Astrocyte of the hippocampus (primary cell): ENCODE measurements around the gene ZCCHC8.
"Not testable (repeated sequence)": the region's sequence is repeated elsewhere in the genome, so short reads cannot be mapped to it uniquely, and the experiment has no call there.

Experiments
- DNase-seq: peaks from one replicate; pipeline ENCODE4 v3.0.0; 2011; ENCODE audit warnings: low read depth, low spot score

The ZCCHC8 gene

DNA sequence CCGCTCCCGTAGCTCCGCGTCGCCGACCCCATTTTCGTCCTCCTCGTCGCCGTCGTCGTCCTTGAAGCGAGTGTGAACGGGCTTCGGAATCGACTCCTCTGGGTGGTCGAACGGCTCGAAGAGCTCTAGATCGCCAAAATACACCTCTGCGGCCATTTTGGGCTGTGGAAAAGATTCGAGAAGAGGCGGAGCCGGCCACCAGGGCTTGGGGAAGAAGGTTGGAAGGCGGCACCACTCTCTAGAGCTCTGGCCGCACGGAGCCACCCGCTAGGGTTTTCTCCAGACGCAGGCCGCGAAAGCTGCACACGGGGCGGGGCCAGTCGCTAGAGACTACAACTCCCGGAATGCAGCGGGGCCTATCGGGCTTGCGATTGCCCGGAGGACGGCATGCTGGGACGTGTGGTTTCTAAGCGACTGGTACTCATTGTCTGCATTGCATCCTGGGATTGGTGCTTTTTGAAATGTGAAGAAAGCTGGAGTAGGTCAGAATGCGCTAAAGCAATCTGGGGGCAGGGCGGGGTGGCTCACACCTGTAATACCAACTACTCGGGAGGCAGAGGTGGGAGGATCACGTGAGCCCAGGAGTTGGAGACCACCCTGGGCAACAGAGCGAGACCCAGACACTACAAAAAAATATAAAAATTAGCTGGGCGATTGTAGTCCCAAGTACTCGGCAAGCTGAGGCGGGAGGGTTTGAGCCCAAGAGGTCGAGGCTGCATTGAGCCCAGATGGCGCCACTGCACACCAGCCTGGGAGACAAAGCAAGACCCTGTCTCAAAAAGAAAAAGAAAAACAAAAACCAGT, at the start of gene ZCCHC8:
Gene ZCCHC8, minus strand, starts transcription at position 248 of the 804 bp plus-strand sequence. Its CDS starts 92 bp downstream, at position 156.
- peak; percentile 99 for DNase-seq

DNA sequence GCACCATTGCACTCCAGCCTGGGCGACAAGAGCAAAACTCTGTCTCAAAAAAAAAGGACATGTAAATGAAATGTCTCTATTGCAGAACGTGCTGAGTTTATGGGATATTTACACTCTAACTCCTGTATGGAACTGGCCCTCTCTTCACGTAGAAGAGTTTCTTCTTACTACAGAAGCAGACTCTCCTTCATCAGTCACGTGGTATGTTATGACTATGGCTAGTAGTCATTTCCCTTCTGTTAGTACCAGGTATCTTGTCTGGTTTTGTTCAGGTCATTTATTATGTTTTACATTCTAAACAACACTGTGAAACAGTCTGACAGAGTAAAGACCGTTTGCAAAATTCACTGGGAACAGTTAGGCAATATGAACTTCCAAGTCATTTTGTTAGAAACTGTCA, 46.6 kb upstream of the ZCCHC8 start:
- no peak for DNase-seq

DNA sequence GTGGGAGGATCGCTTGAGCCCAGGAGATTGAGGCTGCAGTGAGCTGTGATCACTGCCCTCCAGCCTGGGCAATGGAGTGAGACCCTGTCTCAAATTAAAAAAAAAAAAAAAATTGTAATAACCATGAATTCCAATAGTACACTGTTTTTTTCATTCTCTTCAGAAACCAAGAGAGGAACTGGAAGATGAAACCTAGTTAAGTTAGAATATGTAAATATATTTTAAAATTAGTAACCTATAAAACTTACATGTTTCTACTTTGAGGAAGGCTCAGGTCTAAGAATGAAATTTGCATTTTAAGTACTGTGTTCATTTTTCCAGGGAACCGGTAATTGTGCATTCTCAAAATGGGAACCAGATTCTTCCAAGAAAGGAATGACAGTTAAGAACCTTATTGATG, 45.1 kb upstream of the ZCCHC8 start:
- DNase-seq, result no peak

DNA sequence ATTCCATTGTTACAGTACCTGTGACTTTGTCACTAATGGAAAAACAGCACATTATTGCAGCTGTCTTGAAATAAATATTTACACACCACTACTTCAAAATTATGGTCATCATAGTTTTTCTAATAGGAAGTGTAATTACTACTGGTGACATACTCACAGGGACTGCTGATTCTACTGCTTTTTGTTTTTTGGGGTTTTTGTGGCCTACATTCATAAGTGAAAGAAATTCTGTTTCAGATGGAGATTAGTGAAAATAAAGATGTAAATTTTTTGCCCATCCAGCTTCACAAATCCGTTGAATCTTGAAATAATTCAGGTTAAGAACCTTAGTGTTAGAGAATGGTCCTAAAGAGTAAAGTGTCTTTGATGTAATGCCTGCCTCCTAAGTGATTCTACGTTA, 43.8 kb upstream of the ZCCHC8 start:
- DNase-seq, result no peak

DNA sequence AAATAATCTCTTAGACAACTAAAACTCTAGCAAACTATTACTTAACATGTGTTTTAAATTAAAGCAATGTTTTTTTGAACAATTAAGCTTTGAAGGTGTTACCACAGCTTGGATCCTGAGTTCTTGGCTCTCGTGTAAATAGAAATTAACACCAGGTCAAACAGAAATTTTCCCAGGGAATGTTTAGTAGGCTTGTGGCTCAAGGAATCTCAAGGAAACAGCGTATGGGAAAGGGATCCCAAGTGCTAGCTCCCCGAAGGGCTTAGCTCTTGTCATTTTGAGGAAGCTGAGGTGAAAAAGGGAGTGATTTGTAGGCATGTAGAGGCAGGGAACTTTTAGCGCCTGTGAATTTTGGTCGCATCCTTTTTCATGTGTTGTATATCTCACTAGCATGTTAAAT, 37.8 kb upstream of the ZCCHC8 start:
- DNase-seq, result no peak

DNA sequence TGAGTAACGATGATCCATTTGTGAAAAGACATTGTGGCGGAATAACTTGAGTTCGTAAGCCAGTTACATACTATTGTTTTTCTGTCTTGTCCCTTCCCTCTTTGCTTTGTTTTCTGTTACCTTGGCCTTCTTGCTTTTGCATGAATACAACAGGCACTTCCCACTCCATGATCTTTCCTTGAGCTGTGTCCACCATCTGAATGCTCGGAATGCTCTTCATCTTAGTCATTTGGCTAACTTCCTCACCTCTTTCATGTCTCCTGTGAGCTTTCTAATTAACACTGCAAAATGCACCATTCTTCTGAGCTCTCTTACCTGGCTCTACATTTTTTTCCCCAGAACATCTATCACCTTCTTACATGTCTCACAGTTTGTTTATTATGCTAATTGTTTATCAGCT, 36.3 kb upstream of the ZCCHC8 start:
- peak; percentile 40 for DNase-seq

DNA sequence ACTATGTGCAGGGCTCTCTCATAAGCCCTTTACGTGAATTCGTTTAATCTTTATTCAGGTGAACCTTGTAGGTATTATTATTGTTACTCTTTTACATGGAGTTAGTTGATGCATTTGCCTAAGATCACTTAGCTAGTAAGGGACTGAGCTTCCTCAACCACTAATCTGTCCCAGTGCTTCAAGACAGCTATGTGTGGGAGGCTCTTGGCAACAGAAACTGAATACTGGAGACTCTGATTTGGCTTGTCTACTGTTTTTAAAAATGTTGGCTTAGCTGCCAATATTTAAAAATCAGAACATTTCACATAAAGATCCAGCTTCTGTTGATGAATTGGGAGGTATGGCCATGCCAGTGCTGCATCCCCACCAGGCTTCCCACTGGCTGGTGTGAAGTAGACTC, 33.1 kb upstream of the ZCCHC8 start:
- no peak for DNase-seq

DNA sequence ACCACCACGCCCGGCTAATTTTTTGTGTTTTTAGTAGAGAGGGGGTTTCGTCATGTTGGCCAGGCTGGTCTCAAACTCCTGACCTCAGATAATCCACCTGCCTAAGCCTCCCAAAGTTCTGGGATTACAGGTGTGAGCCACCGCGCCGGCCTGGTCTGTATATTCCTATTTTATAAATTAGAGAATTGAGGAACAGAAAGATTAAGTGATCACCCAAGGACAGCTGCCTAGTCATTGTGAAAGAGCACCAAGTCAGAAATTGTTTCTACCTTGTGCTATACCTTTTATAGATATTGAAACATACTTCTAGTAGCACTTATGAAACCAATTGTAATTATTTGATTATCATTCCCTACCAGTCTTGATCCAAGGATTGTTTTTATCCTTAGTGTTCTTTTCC, 28.3 kb upstream of the ZCCHC8 start:
- DNase-seq, result no peak

DNA sequence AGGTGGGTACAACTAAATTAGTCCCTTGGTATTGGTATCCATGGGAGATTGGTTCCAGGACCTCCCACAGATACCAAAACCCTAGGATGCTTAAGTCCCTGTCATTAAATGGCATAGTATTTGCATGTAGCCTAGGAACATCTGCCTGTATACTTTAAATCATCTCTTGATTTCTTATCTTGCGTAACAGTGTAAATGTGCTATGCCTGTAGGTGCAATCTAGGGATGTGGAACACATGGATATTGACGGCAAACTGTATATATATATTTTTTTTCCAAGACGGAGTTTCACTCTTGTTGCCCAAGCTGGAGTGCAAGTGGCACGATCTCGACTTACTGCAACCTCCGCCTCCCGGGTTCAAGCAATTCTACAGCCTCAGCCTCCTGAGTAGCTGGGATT, 27.9 kb upstream of the ZCCHC8 start:
- no peak for DNase-seq

DNA sequence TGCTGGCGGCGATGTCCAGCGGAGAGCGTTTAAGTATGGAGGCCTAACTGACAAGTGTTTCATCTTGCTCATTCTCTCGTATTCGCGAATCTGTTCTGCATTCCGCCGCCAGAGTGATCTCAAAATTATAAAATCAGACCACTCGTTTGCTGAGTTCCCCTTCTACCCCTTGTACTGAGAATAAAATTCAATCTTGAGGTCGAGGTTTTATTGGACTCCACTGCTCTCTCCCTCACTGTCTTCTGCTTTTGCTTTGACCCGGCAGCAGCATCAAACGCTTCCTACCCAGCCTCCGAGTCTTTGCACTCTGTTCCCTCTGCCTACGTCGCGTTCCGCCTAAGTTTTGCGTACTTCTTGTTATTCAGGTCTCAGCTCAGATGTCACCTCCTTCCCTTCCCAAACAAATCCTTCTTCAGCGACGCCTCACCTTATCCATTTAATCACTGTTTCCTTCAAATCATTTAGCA, 26.8 kb upstream of the ZCCHC8 start:
- peak; percentile 25 for DNase-seq

DNA sequence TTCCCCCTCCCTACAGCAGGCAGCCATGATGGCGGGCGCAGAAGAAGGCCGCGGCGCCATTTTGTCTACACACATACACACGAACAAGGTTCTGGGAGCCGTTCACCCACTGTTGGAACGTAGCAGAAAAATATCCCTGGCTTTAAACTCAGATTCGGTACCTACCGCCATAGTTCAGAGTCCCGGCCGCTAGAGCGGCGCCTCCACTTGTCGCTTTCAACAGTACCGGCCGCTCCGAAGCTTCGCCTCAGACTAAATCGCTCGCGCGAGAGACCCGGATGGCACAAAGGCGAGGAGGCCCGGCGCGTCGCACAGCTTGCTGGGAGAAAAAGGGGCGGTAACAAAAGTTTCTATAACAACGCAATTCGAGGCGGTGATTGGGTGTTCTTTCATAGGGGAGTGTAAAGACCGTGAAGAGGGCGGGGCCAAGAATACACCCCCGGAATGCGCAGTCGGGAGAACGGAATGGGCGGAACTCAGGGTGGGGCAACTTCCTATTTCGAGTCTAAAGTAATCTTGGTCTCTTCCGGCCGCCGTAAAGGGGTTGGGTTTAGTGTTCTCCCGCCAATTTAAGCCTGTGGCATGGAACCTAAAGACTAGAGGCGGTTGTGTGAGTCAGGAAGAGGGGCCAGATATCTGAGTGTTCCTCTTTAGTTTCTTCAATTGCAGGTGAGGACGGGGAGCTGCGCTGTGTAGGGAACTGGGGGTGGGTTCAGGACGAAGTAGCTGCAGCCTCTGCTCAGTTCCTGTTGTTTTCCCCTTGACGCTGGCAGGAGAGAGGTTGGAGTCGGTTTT, 26.1 kb upstream of the ZCCHC8 start, which contains the start of the genes KNTC1 and RSRC2:
Gene KNTC1, plus strand, starts transcription at position 567 of the 795 bp plus-strand sequence. CDS start 2,815 bp downstream, outside the sequence.
Gene RSRC2, minus strand, starts transcription at position 254 of the 795 bp plus-strand sequence. Its CDS starts 83 bp downstream, at position 171.
- peak; percentile 100 for DNase-seq

DNA sequence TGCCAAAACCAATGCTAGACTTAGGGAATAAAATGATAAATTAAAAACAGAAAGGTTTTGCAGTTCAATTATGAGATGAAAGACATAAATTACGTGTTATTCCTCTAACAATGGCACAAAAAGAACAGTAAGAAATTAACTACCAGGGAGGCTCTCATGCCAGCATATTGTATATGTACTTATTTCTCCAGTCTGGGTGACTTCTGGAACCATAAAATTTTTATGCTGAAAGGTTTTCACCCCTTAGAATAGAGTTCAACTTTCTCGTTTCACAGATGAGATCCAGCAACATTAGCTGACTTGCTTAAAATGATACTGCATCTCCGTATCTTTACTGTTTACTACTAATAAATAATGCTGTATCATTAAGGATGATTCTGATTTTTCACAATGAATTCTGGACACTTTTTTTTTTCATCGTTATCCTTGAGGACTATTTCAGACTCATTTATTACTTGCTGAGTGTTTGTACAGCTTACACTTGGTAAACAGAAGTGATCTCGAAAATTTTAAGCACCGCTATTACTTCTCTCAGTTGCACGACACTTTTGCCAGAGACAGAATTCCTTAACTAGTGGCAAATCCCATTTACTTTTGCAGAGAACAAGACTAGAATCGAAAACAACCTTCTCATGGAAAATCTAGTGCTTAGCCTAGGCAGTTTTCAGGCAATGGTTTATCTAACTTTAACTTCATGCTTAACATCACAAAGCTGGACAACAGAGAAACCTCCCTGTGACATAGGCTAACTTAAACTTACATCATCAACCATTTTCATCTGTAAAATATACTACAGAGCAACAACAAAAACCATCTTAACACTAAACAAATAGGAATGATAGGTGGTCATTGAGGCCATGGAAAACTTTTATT, 23.4 kb upstream of the ZCCHC8 start:
- DNase-seq, result no peak

DNA sequence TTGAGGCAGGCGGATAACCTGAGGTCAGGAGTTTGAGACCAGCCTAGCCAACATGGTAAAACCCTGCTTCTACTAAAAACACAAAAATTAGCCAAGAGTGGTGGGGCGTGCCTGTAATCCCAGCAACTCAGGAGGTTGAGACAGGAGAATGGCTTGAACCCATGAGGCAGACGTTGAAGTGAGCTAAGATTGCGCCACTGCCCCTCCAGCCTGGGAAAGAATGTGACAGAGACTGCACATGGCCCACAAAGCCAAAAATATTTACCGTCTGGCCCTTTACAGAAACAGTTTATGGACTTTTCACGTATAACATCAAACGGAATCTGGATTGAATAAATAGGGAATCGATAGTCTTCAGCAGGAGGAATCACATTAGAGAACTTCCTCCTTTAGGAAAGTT, 22.5 kb upstream of the ZCCHC8 start:
- DNase-seq, result peak; percentile 48

DNA sequence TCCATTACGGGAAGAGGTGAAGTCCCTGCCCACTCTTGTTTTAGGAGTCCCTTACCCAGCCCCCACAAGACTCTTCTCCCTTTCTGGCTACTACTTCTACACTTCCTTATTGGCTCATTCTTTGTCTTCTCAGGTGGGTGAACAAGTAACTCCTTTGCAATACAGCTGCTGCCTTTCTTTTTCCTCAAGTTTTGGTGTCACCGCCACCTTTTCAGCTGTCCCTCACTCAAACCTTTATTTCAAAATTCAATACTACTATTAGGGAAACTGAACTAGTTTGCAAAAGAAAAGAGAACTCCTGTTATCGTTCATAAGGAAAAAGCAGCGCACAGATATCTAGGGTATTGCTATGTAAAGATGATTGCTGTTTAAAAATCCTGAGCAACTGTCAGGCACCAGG, 19.9 kb upstream of the ZCCHC8 start:
- no peak for DNase-seq

DNA sequence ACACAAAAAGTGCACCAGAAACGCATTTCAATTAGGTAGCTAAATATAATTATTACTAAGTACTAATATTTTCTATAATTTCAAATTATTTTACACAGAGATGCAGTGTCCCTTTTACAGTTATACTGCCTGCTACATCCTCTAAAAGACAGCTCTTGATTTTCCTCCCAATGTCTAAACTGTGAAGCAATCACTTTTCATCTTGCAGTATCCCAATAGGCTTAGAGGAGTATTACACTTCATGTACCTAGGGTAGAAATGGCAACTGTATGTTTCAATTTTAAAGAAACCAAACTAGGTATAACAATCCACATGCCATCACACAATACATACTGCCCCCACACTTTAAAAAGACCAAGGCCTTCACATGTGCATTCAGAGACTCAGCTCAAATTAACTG, 18.7 kb upstream of the ZCCHC8 start:
- no peak for DNase-seq

DNA sequence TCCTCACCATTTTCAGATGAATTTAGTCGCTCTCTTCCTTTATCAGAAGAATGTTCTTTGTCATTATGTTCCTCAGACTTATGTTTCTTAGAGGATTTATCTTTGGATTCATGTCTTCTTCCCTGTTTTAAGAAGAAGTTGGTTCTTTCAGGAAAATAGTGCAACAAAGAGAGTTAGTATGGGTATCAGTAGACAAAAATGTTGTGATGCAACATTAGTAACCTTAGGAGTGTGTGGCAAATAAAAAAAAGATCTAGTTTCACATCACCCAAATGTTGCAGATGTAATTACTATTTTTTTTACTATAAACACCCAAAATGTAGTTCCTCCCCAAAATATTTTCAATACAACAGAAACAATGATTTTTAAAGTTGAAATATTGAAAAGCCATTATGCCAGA, 18.2 kb upstream of the ZCCHC8 start:
- no peak for DNase-seq

DNA sequence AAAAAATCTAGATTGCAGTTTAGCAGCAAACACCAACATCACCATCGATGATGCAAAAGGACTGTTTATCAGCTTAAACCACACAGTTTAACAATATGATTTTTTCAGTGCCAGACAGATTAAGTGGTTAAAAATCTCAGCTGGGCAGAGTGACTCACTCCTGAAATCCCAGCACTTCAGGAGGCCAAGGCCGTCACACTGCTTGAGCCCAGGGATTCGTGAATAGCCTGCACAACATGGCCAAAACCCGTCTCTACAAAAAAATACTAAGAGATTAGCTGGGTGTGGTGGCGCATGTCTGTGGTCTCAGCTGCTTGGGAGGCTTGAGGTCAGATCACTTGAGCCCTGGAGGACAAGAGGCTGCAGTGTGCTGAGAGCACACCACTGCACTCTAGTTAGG, 17.1 kb upstream of the ZCCHC8 start:
- DNase-seq, result peak; percentile 96

DNA sequence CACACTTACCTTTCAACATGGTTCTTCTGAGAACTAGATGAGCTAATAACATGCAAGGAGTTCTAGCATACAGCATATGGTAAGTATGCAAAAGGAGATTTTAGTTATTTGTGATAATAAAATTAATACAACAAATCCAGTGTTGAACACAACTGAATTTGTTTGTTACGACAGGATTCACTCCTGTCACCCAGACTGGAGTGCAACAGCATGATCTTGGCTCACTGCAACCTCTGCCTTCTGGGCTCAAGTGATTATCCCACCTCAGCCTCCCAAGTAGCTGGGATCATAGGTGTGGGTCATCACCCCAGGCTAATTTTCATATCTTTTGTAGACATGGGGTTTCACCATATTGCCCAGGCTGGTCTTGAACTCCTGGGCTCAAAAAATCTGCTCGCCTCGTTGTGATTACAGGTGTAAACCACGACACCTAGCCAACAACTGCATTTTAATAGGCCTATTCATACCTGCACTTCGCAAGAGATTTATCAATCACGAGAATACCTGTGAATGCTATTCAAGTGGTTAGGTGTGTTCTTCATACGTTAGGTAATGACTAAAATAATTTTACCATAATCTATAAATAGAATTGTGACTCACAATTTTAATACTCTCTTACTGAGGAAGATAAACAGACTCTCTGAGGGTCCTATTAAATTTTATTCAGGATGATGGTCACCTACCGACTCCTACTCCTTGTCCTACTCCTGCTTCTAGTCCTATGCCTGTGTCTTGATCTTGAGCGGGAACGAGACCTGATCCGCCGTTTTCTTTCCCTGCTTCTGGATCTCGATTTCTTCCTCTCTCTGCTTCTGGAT, 16.0 kb upstream of the ZCCHC8 start:
- DNase-seq, result no peak

DNA sequence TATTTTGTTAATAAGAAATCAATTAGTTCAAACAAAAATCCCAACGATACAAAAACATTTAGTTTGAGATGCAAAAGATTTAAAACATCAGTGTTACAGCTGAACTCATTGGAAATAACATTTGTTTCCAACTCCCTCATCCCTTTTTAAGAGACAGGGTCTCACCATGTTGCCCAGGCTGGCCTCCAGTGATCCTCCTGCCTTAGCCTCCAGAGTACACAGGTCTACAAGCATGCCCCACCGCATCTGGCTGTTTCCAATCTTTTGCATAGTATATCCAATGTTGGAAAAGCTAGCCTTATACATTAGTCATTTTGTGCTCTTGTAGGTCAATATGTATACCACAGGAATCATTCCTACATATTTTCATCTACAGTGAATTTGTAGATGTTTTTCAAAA, 14.5 kb upstream of the ZCCHC8 start:
- DNase-seq, result no peak

DNA sequence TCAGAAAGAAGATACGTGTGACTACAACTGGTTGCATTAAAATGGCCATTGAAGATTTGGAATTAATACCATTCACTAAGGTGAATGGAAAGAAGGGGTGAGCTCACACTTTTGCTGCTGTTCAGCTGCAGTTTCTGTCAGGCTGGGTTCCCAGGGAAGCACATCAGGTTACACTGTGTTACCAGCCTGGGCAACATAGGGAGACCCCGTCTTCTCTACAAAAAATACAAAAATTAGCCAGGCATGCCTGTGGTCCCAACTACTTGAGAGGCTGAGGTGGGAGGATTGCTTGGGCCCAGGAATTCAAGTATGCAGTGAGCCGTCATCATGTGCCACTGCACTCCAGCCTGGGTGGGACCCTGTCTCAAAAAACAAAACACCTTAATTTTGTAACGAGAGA, 12.9 kb upstream of the ZCCHC8 start:
- DNase-seq, result no peak

DNA sequence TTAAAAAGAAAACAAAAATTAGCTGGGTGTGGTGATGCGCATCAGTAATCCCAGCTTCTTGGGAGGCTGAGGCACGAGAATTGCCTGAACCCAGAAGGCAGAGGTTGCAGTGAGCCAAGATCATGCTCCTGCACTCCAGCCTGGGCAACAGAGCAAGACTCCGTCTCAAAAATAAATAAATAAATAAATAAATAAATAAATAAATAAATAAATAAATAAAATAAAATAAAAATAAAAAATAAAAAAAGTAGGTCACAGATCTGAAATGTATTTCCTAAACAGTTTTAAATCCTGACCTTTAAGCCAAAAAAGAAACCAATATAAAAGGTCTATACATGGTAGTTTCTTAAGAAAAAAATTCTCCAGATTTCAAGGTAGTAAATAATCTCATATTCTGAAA, 12.3 kb upstream of the ZCCHC8 start:
- not testable (repeated sequence) for DNase-seq
